D721Med (cell line): Measurements from ENCODE around the gene PCSK1.
"Not testable (repeated sequence)": the region's sequence is repeated elsewhere in the genome, so short reads cannot be mapped to it uniquely, and the experiment has no call there.

Experiments used
- DNase-seq: peaks from one replicate; pipeline ENCODE4 v3.0.0; 2011; ENCODE audit warnings: low spot score; ENCODE audit not compliant: insufficient read length
- FAIRE-seq: peaks from 2 replicates; lab custom pipeline; 2011; peaks lifted over from hg19 to GRCh38; lab: Jason Lieb, UNC
- TF ChIP-seq, protein P1 (sequence below): IDR thresholded peaks from 2 replicates; pipeline ENCODE4 v1.5.1; 2012; ENCODE audit warnings: mild to moderate bottlenecking, control low read depth; ENCODE audit not compliant: insufficient read depth; ENCODE audit errors: missing control alignments

The PCSK1 gene

DNA sequence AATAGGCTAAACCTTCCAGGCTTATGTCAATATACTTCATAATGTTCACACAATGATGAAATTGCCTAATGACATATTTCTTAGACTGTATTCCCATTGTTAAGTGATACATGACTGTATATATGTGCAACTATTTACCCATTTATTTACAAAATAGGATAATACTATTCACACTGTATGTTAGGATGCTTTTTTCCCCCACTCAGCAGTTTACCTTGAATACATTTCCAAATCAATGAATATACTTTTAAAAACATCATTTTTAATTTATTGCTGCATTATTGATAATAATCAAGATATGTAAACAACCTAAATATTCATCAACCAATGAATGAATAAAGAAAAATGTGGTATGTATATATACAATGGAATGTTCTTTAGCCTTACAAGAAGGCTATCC lies 55.5 kb downstream of the PCSK1 start:
- no peak for FAIRE-seq
- DNase-seq = no peak
- TF ChIP-seq, protein P1, sequence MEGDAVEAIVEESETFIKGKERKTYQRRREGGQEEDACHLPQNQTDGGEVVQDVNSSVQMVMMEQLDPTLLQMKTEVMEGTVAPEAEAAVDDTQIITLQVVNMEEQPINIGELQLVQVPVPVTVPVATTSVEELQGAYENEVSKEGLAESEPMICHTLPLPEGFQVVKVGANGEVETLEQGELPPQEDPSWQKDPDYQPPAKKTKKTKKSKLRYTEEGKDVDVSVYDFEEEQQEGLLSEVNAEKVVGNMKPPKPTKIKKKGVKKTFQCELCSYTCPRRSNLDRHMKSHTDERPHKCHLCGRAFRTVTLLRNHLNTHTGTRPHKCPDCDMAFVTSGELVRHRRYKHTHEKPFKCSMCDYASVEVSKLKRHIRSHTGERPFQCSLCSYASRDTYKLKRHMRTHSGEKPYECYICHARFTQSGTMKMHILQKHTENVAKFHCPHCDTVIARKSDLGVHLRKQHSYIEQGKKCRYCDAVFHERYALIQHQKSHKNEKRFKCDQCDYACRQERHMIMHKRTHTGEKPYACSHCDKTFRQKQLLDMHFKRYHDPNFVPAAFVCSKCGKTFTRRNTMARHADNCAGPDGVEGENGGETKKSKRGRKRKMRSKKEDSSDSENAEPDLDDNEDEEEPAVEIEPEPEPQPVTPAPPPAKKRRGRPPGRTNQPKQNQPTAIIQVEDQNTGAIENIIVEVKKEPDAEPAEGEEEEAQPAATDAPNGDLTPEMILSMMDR = no peak

DNA sequence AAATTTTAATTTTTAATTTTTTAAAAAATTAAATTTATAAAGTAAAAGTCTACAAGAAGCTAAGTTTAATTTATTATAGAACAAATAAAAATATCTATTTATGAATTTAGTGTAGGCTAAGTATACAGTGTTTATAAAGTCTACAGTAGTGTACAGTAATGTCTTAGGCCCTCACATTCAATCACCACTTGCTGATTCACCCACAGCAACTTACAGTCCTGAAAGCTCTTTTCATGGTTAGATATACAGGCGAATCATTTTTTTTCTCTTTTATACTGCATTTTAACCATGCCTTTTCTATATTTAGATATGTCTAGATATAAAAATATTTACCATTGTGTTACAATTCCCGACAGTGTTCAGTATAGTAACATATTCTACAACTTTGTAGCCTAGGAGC lies 55.9 kb downstream of the PCSK1 start:
- FAIRE-seq (no peak), DNase-seq (no peak)
- TF ChIP-seq, protein P1 = no peak

DNA sequence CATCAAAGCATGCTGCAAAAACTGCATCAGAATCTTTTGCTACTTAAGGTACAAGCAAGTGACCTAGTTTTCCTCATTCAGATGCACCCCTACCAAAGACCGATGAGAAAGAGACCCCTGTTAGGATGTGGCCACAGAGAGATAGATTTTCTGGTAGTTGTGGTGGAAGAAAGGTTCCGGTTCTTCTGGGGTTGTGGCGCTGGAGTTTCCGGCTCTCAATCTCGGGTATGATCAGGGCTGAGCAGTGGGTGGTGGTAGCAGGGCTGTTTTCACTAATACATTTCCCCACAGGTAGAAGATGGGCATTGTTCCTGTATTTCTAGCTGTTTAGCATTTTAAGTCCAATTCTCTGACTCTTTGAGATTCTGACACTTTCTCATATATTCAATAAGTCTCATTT lies 58.4 kb downstream of the PCSK1 start:
- FAIRE-seq (no peak), DNase-seq (no peak)
- TF ChIP-seq, protein P1 = no peak

GRCh38 chr5:96373381-96373733 lies 59.7 kb downstream of the PCSK1 start:
- DNase-seq = no peak
- TF ChIP-seq, protein P1 = no peak
- FAIRE-seq = no peak

GRCh38 chr5:96372726-96373380 lies 60.2 kb downstream of the PCSK1 start:
- FAIRE-seq (no peak), DNase-seq (no peak)
- TF ChIP-seq, protein P1 = no peak

GRCh38 chr5:96370976-96371375 lies 62.1 kb downstream of the PCSK1 start:
- FAIRE-seq = no peak
- TF ChIP-seq, protein P1 = no peak
- no peak for DNase-seq

DNA sequence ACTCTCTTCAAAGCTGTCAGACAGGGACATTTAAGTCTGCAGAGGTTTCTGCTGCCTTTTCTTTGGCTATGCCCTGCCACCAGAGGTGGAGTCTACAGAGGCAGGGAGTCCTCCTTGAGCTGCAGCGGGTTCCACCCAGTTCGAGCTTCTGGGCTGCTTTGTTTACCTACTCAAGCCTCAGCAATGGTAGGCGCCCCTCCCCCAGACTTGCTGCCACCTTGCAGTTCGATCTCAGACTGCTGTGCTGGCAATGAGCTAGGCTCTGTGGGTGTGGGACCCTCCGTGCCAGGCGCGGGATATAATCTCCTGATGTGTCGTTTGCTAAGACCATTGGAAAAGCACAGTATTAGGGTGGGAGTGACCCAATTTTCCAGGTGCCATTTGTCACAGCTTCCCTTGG lies 65.7 kb downstream of the PCSK1 start:
- DNase-seq, FAIRE-seq: not testable (repeated sequence)

GRCh38 chr5:96354237-96354636 lies 78.8 kb downstream of the PCSK1 start:
- FAIRE-seq (no peak), DNase-seq (no peak)
- TF ChIP-seq, protein P1 = no peak
